ENCODE results near the gene ATF7IP. TPM values are rescaled to one million over a fixed set of nuclear protein-coding genes. Genes with fewer than 3 reads are reported as not detected.

Gene ATF7IP
- total RNA-seq, 1 donor from 2014 or later: 115 TPM

GRCh38 chr12:14362352-14362751, 3.1 kb upstream of the ATF7IP start:
- peaks cover 14% of the 10 kb centered on the region for H3K79me2 ChIP-seq (ENCODE audit: insufficient read depth, low read length)
- no peaks in the 10 kb centered on the region for H3K36me3 ChIP-seq (ENCODE audit: insufficient read depth, low read length)
- H3K4me2 ChIP-seq (ENCODE audit: low read length): no peak overlapping the region
- no peak for FAIRE-seq
- TF ChIP-seq CTCF (IDR thresholded peaks at IDR 0.05; ENCODE audit: insufficient read depth, low read depth, low read length): no peak
- TF ChIP-seq EZH2 (IDR thresholded peaks at IDR 0.05; ENCODE audit: insufficient read depth, low read length): no peak
- Mint-ChIP-seq H3K9me3 (ENCODE audit: unreplicated experiment) (no peaks in the 10 kb centered on the region), H3K4me1 (ENCODE audit: low read depth, unreplicated experiment) (peaks cover 2% of the 10 kb centered on the region), H3K36me3 (ENCODE audit: low read depth, unreplicated experiment) (no peaks in the 10 kb centered on the region), H3K27me3 (ENCODE audit: low read depth, unreplicated experiment) (no peaks in the 10 kb centered on the region), H3K4me3 (ENCODE audit: unreplicated experiment) (no peak overlapping the region), H3K27ac (ENCODE audit: unreplicated experiment) (no peak overlapping the region)
- no peaks in the 10 kb centered on the region for H4K20me1 ChIP-seq (ENCODE audit: insufficient read depth, low read length)
- no peak for DNase-seq (ENCODE audit: low read depth)
- H3K27me3 ChIP-seq (ENCODE audit: insufficient read depth, low read length): no peaks in the 10 kb centered on the region
- H3K9ac ChIP-seq (ENCODE audit: low read length): no peak overlapping the region
- H2AFZ ChIP-seq (ENCODE audit: low read depth, low read length): no peak overlapping the region
- no peak overlapping the region for H3K27ac ChIP-seq (ENCODE audit: low read depth, low read length)
- H3K4me1 ChIP-seq (ENCODE audit: insufficient read depth, low read length): no peaks in the 10 kb centered on the region
- no peak overlapping the region for H3K4me3 ChIP-seq (ENCODE audit: insufficient read depth, low read depth, low read length)
- no peaks in the 10 kb centered on the region for H3K9me3 ChIP-seq (ENCODE audit: insufficient read depth, low read depth, low read length)

GRCh38 chr12:14364583-14365271, 755 bp upstream of the ATF7IP start:
- H3K9ac ChIP-seq (ENCODE audit: low read length): peak overlapping the region; percentile 87
- peak overlapping the region; percentile 77 for H2AFZ ChIP-seq (ENCODE audit: low read depth, low read length)
- peak overlapping the region; percentile 100 for H3K27ac Mint-ChIP-seq (ENCODE audit: unreplicated experiment)

More at GRCh38 chr12:14364583-14365271, 755 bp upstream of the ATF7IP start:
- TF ChIP-seq CTCF (IDR thresholded peaks at IDR 0.05; ENCODE audit: insufficient read depth, low read depth, low read length): no peak
- TF ChIP-seq EZH2 (IDR thresholded peaks at IDR 0.05; ENCODE audit: insufficient read depth, low read length): no peak
- Histone ChIP-seq H4K20me1 (ENCODE audit: insufficient read depth, low read length) (no peaks in the 10 kb centered on the region), H3K27ac (ENCODE audit: low read depth, low read length) (peak overlapping the region; percentile 95), H3K4me1 (ENCODE audit: insufficient read depth, low read length) (peaks cover 6% of the 10 kb centered on the region), H3K79me2 (ENCODE audit: insufficient read depth, low read length) (peaks cover 38% of the 10 kb centered on the region), H3K9me3 (ENCODE audit: insufficient read depth, low read depth, low read length) (no peaks in the 10 kb centered on the region), H3K4me3 (ENCODE audit: insufficient read depth, low read depth, low read length) (peak overlapping the region; percentile 72), H3K36me3 (ENCODE audit: insufficient read depth, low read length) (no peaks in the 10 kb centered on the region), H3K27me3 (ENCODE audit: insufficient read depth, low read length) (no peaks in the 10 kb centered on the region), H3K4me2 (ENCODE audit: low read length) (peak overlapping the region; percentile 83)
- Mint-ChIP-seq H3K36me3 (ENCODE audit: low read depth, unreplicated experiment) (peaks cover 2% of the 10 kb centered on the region), H3K9me3 (ENCODE audit: unreplicated experiment) (no peaks in the 10 kb centered on the region), H3K4me3 (ENCODE audit: unreplicated experiment) (peak overlapping the region; percentile 99), H3K27me3 (ENCODE audit: low read depth, unreplicated experiment) (no peaks in the 10 kb centered on the region), H3K4me1 (ENCODE audit: low read depth, unreplicated experiment) (peaks cover 2% of the 10 kb centered on the region)
- DNase-seq (ENCODE audit: low read depth) (peak; percentile 4), FAIRE-seq (no peak)

Data from astrocyte (in vitro differentiated cells and primary cell).